Small intestine (tissue), 7 donors: ENCODE data around the gene NEK9. TPM values are rescaled to one million over a fixed set of nuclear protein-coding genes. Genes with fewer than 3 reads are reported as not detected.
A peak's percentile ranks its signal among the peaks of the same experiment; 100 is the strongest.
"Not testable (repeated sequence)": the region's sequence is repeated elsewhere in the genome, so short reads cannot be mapped to it uniquely, and the experiment has no call there.

ENCODE experiments used
- DNase-seq, 2 donors: peaks; one replicate each; pipeline versions ENCODE4 v3.0.0 to v3.0.0-alpha.2; 2013
- FAIRE-seq: peaks from 2 replicates; lab custom pipeline; 2012; peaks lifted over from hg19 to GRCh38; lab: Jason Lieb, UNC
- H3K27ac ChIP-seq, 3 donors: one replicate each; pipeline ENCODE4 v1.5.1; 2013; ENCODE audit warnings: low read length in 2 of 3, mild to moderate bottlenecking in 2 of 3, control low read depth in 1 of 3, inconsistent platforms in 1 of 3, low read depth in 1 of 3, moderate library complexity in 1 of 3
- H3K27me3 ChIP-seq, 3 donors: one replicate each; pipeline ENCODE4 v1.6.1; 2013; ENCODE audit warnings: low read length in 3 of 3, inconsistent platforms in 1 of 3; ENCODE audit not compliant: control insufficient read depth in 3 of 3, insufficient read depth in 3 of 3
- H3K36me3 ChIP-seq, 3 donors: one replicate each; pipeline ENCODE4 v1.6.1; 2013; ENCODE audit warnings: low read length in 3 of 3, inconsistent platforms in 1 of 3, low read depth in 1 of 3, mild to moderate bottlenecking in 1 of 3, moderate library complexity in 1 of 3; ENCODE audit not compliant: control insufficient read depth in 3 of 3, insufficient read depth in 2 of 3
- H3K4me1 ChIP-seq, 3 donors: one replicate each; pipeline ENCODE4 v1.6.1; 2013; ENCODE audit warnings: low read length in 2 of 3, inconsistent platforms in 1 of 3, low read depth in 1 of 3, mild to moderate bottlenecking in 1 of 3, moderate library complexity in 1 of 3; ENCODE audit not compliant: control insufficient read depth in 3 of 3, insufficient read depth in 2 of 3
- H3K4me3 ChIP-seq, 3 donors: one replicate each; pipeline ENCODE4 v1.5.1; 2013; ENCODE audit warnings: low read length in 3 of 3, control low read depth in 1 of 3, inconsistent platforms in 1 of 3, low read depth in 1 of 3, mild to moderate bottlenecking in 1 of 3, moderate library complexity in 1 of 3
- H3K9me3 ChIP-seq, 2 donors: one replicate each; pipeline ENCODE4 v1.6.1; 2013; ENCODE audit warnings: low read depth in 1 of 2, low read length in 1 of 2; ENCODE audit not compliant: control insufficient read depth in 2 of 2, insufficient read depth in 1 of 2
- WGBS, 3 donors: extraction: QIAGEN DNeasy Blood & Tissue Kit; methylation state at CpG; one replicate each; pipeline ENCODE4 v1.1.7; 2013; 5-methylcytosine and 5-hydroxymethylcytosine counted together
- polyA plus RNA-seq, 4 donors: library from polyadenylated mRNA; stranded (reverse) in 3 of 4; unstranded in 1 of 4; fragments of 200-250 nt in 3 of 4; fragments of 120-200 nt in 1 of 4; gene quantifications; one replicate each; pipeline versions ENCODE4 v1.2.1 to v1.2.3, GENCODE V29; 2013
- donor health status: healthy with polysubstance abuse.
- donor health status: control.
- donor health status: control.
- donor health status: Bipolar disorder and iron deficiency.
- donor health status: healthy.

Gene NEK9
- polyA plus RNA-seq, 4 donors: 14.9 to 66.5 (median 25.2) TPM

GRCh38 chr14:75067765-75068164, 59.1 kb downstream of the NEK9 start:
- 74 to 85% (median 74%) methylated on average over 4 of the region's 4 CpGs for WGBS, 3 donors
- peak overlapping the region in 1 of 3 donors; percentile 95 for H3K27ac ChIP-seq
- not testable (repeated sequence) for FAIRE-seq

GRCh38 chr14:75067212-75067611, 59.6 kb downstream of the NEK9 start:
- Histone ChIP-seq H3K36me3 (no peaks in the 10 kb centered on the region), H3K4me1 (peaks cover 0 to 26% (median 2%) of the 10 kb centered on the region in 3 donors), H3K4me3 (no peak overlapping the region), H3K27me3 (no peaks in the 10 kb centered on the region), H3K9me3 (no peaks in the 10 kb centered on the region), H3K27ac (no peak overlapping the region)
- FAIRE-seq (no peak), DNase-seq (no peak)
- 91 to 100% (median 97%) methylated on average over 1 of the region's 1 CpG for WGBS, 3 donors

More at GRCh38 chr14:75067765-75068164, 59.1 kb downstream of the NEK9 start:
- H3K27me3 ChIP-seq, H3K36me3 ChIP-seq, H3K4me3 ChIP-seq, H3K9me3 ChIP-seq, DNase-seq: not testable (repeated sequence)
- peaks cover 0 to 26% (median 2%) of the 10 kb centered on the region in 3 donors for H3K4me1 ChIP-seq

- 95 to 99% (median 98%) methylated on average over 3 of the region's 3 CpGs for whole genome bisulfite sequencing, 3 donors
- FAIRE-seq: no peak
- Histone ChIP-seq H3K4me1 (peaks cover 0 to 26% (median 2%) of the 10 kb centered on the region in 3 donors), H3K9me3 (no peaks in the 10 kb centered on the region), H3K36me3 (no peaks in the 10 kb centered on the region), H3K27ac (no peak overlapping the region), H3K4me3 (no peak overlapping the region), H3K27me3 (no peaks in the 10 kb centered on the region)
- DNase-seq: no peak
Observed at GRCh38 chr14:75066691-75067090, 60.2 kb downstream of the NEK9 start.

- Histone ChIP-seq H3K27ac (no peak overlapping the region), H3K4me1 (peaks cover 0 to 13% (median 0%) of the 10 kb centered on the region in 3 donors), H3K4me3 (peak overlapping the region in 2 of 3 donors; percentile 64 to 81), H3K36me3 (no peaks in the 10 kb centered on the region), H3K27me3 (no peaks in the 10 kb centered on the region), H3K9me3 (no peaks in the 10 kb centered on the region)
- WGBS, 3 donors: 49 to 56% (median 53%) methylated on average over 8 of the region's 8 CpGs
- DNase-seq (no peak), FAIRE-seq (no peak)
Observed at GRCh38 chr14:75064205-75064567, 62.7 kb downstream of the NEK9 start.

GRCh38 chr14:75063491-75064204, 63.2 kb downstream of the NEK9 start, which contains the start of gene ACYP1:
Gene ACYP1, minus strand, starts transcription at chr14:75064024. Its CDS starts 471 bp downstream, at chr14:75063553.
- DNase-seq (peak; percentile 92 to 94), FAIRE-seq (no peak)
- peak within 1 kb of the TSS; percentile 18 to 74 (median 74) for H3K27ac ChIP-seq
- no peaks in the 10 kb centered on the region for H3K9me3 ChIP-seq
- no peaks in the 10 kb centered on the region for H3K27me3 ChIP-seq
- 0 to 1% (median 1%) methylated on average over 34 of the region's 34 CpGs for WGBS, 3 donors
- peak within 1 kb of the TSS; percentile 64 to 81 (median 78) for H3K4me3 ChIP-seq
- H3K4me1 ChIP-seq: peaks cover 0 to 13% (median 0%) of the 10 kb centered on the region in 3 donors
- no peaks in the 10 kb centered on the region for H3K36me3 ChIP-seq

- no peaks in the 10 kb centered on the region for H3K9me3 ChIP-seq
- H3K36me3 ChIP-seq: no peaks in the 10 kb centered on the region
- H3K27me3 ChIP-seq: no peaks in the 10 kb centered on the region
- peak overlapping the region in 1 of 3 donors; percentile 74 for H3K27ac ChIP-seq
- 3 to 19% (median 13%) methylated on average over 5 of the region's 5 CpGs for WGBS, 3 donors
- H3K4me3 ChIP-seq: peak overlapping the region in 2 of 3 donors; percentile 64 to 81
- no peak for FAIRE-seq
- H3K4me1 ChIP-seq: peaks cover 0 to 8% (median 0%) of the 10 kb centered on the region in 3 donors
- DNase-seq: no peak
Observed at GRCh38 chr14:75063013-75063412, 63.8 kb downstream of the NEK9 start.

- FAIRE-seq (no peak), DNase-seq (no peak)
- Histone ChIP-seq H3K36me3 (no peaks in the 10 kb centered on the region), H3K9me3 (no peaks in the 10 kb centered on the region), H3K27ac (no peak overlapping the region), H3K4me3 (no peak overlapping the region), H3K4me1 (peaks cover 0 to 8% (median 0%) of the 10 kb centered on the region in 3 donors), H3K27me3 (no peaks in the 10 kb centered on the region)
- WGBS, 3 donors: 50 to 77% (median 50%) methylated on average over 2 of the region's 2 CpGs
Observed at GRCh38 chr14:75060420-75060819, 66.4 kb downstream of the NEK9 start.

- no peak for DNase-seq
- H3K27ac ChIP-seq: no peak overlapping the region
- H3K4me1 ChIP-seq: peaks cover 0 to 8% (median 0%) of the 10 kb centered on the region in 3 donors
- no peaks in the 10 kb centered on the region for H3K36me3 ChIP-seq
- H3K9me3 ChIP-seq: no peaks in the 10 kb centered on the region
- 84 to 95% (median 92%) methylated on average over 2 of the region's 2 CpGs for WGBS, 3 donors
- H3K4me3 ChIP-seq: no peak overlapping the region
- no peaks in the 10 kb centered on the region for H3K27me3 ChIP-seq
- no peak for FAIRE-seq
Observed at GRCh38 chr14:75059642-75060041, 67.2 kb downstream of the NEK9 start.
